Astrocyte (in vitro differentiated cells and primary cell): ENCODE measurements around the gene HTR7. TPM values are rescaled to one million over a fixed set of nuclear protein-coding genes. Genes with fewer than 3 reads are reported as not detected.
"Not testable (repeated sequence)": the region's sequence is repeated elsewhere in the genome, so short reads cannot be mapped to it uniquely, and the experiment has no call there.

Experiments used
- DNase-seq: peaks from one replicate; pipeline ENCODE4 v3.0.0-alpha.2; 2010; ENCODE audit warnings: low read depth
- FAIRE-seq: peaks from 2 replicates; lab custom pipeline; 2011; peaks lifted over from hg19 to GRCh38; lab: Jason Lieb, UNC
- H2AFZ ChIP-seq: 2 replicates; pipeline ENCODE4 v1.6.0; 2012; ENCODE audit warnings: low read depth, low read length, inconsistent platforms
- H3K27ac ChIP-seq: 2 replicates; pipeline ENCODE4 v1.5.1; 2011; ENCODE audit warnings: low read depth, low read length, inconsistent platforms
- H3K27me3 ChIP-seq: 2 replicates; pipeline ENCODE4 v1.6.0; 2011; ENCODE audit warnings: low read length, inconsistent platforms; ENCODE audit not compliant: insufficient read depth
- H3K36me3 ChIP-seq: 2 replicates; pipeline ENCODE4 v1.5.1; 2011; ENCODE audit warnings: low read length, inconsistent platforms; ENCODE audit not compliant: insufficient read depth
- H3K4me1 ChIP-seq: 2 replicates; pipeline ENCODE4 v1.5.1; 2011; ENCODE audit warnings: low read length, inconsistent platforms; ENCODE audit not compliant: insufficient read depth
- H3K4me2 ChIP-seq: 2 replicates; pipeline ENCODE4 v1.6.0; 2012; ENCODE audit warnings: low read length, inconsistent platforms
- H3K4me3 ChIP-seq: 2 replicates; pipeline ENCODE4 v1.5.1; 2011; ENCODE audit warnings: low read depth, mild to moderate bottlenecking, low read length, inconsistent platforms; ENCODE audit not compliant: insufficient read depth
- H3K79me2 ChIP-seq: 2 replicates; pipeline ENCODE4 v1.6.0; 2012; ENCODE audit warnings: mild to moderate bottlenecking, low read length, inconsistent platforms; ENCODE audit not compliant: insufficient read depth
- H3K9ac ChIP-seq: 2 replicates; pipeline ENCODE4 v1.6.0; 2012; ENCODE audit warnings: mild to moderate bottlenecking, low read length, inconsistent platforms
- H3K9me3 ChIP-seq: 2 replicates; pipeline ENCODE4 v1.5.1; 2012; ENCODE audit warnings: low read depth, mild to moderate bottlenecking, low read length, inconsistent platforms; ENCODE audit not compliant: insufficient read depth
- H4K20me1 ChIP-seq: 2 replicates; pipeline ENCODE4 v1.6.0; 2012; ENCODE audit warnings: low read length, inconsistent platforms; ENCODE audit not compliant: insufficient read depth
- H3K27ac Mint-ChIP-seq: one replicate; pipeline ENCODE4 v1.8.0; 2021; ENCODE audit warnings: mild to moderate bottlenecking, mixed read lengths; ENCODE audit not compliant: unreplicated experiment
- H3K27me3 Mint-ChIP-seq: one replicate; pipeline ENCODE4 v1.8.0; 2021; ENCODE audit warnings: low read depth, mixed read lengths; ENCODE audit not compliant: unreplicated experiment
- H3K36me3 Mint-ChIP-seq: one replicate; pipeline ENCODE4 v1.8.0; 2021; ENCODE audit warnings: low read depth, mixed read lengths; ENCODE audit not compliant: unreplicated experiment
- H3K4me1 Mint-ChIP-seq: one replicate; pipeline ENCODE4 v1.8.0; 2021; ENCODE audit warnings: low read depth, mixed read lengths; ENCODE audit not compliant: unreplicated experiment
- H3K4me3 Mint-ChIP-seq: one replicate; pipeline ENCODE4 v1.8.0; 2021; ENCODE audit warnings: mild to moderate bottlenecking, moderate library complexity, mixed read lengths; ENCODE audit not compliant: unreplicated experiment
- H3K9me3 Mint-ChIP-seq: one replicate; pipeline ENCODE4 v1.8.0; 2021; ENCODE audit warnings: mild to moderate bottlenecking, mixed read lengths; ENCODE audit not compliant: unreplicated experiment
- EZH2 ChIP-seq: IDR thresholded peaks from 2 replicates; pipeline ENCODE4 v1.6.1; 2012; ENCODE audit warnings: mild to moderate bottlenecking, low read length, inconsistent platforms; ENCODE audit not compliant: insufficient read depth
- total RNA-seq: library from RNA; stranded (reverse); gene quantifications from 2 replicates; pipeline ENCODE4 v1.2.1, GENCODE V29; 2021
- TF ChIP-seq, protein P1 (sequence below): IDR thresholded peaks from 2 replicates; pipeline ENCODE4 v1.5.1; 2011; ENCODE audit warnings: low read depth, mild to moderate bottlenecking, inconsistent platforms, low read length, moderate library complexity; ENCODE audit not compliant: insufficient read depth

The HTR7 gene
- total RNA-seq, 1 donor from 2014 or later: 0.89 TPM

- no peaks in the 10 kb centered on the region for H3K36me3 ChIP-seq
- Mint-ChIP-seq H3K36me3 (no peaks in the 10 kb centered on the region), H3K27me3 (no peaks in the 10 kb centered on the region), H3K4me1 (no peaks in the 10 kb centered on the region), H3K27ac (no peak overlapping the region), H3K9me3 (peaks cover 2% of the 10 kb centered on the region), H3K4me3 (no peak overlapping the region)
- FAIRE-seq: no peak
- no peak overlapping the region for H3K4me2 ChIP-seq
- H3K4me3 ChIP-seq: no peak overlapping the region
- no peaks in the 10 kb centered on the region for H3K9me3 ChIP-seq
- peak; percentile 83 for DNase-seq
- H4K20me1 ChIP-seq: peaks cover 3% of the 10 kb centered on the region
- no peaks in the 10 kb centered on the region for H3K4me1 ChIP-seq
- no peak overlapping the region for H2AFZ ChIP-seq
- H3K27ac ChIP-seq: no peak overlapping the region
- no peaks in the 10 kb centered on the region for H3K79me2 ChIP-seq
- no peaks in the 10 kb centered on the region for H3K27me3 ChIP-seq
- TF ChIP-seq EZH2: no peak
- TF ChIP-seq, protein P1, sequence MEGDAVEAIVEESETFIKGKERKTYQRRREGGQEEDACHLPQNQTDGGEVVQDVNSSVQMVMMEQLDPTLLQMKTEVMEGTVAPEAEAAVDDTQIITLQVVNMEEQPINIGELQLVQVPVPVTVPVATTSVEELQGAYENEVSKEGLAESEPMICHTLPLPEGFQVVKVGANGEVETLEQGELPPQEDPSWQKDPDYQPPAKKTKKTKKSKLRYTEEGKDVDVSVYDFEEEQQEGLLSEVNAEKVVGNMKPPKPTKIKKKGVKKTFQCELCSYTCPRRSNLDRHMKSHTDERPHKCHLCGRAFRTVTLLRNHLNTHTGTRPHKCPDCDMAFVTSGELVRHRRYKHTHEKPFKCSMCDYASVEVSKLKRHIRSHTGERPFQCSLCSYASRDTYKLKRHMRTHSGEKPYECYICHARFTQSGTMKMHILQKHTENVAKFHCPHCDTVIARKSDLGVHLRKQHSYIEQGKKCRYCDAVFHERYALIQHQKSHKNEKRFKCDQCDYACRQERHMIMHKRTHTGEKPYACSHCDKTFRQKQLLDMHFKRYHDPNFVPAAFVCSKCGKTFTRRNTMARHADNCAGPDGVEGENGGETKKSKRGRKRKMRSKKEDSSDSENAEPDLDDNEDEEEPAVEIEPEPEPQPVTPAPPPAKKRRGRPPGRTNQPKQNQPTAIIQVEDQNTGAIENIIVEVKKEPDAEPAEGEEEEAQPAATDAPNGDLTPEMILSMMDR: no peak
- no peak overlapping the region for H3K9ac ChIP-seq
Measured at GRCh38 chr10:90813594-90814365, 44.1 kb downstream of the HTR7 start.

- not testable (repeated sequence) for H3K9ac ChIP-seq, H2AFZ ChIP-seq, DNase-seq, H3K36me3 Mint-ChIP-seq, H3K27me3 ChIP-seq, H3K36me3 ChIP-seq, H3K4me3 ChIP-seq, H3K9me3 ChIP-seq, FAIRE-seq, H3K4me2 ChIP-seq, H3K4me3 Mint-ChIP-seq, H3K27ac Mint-ChIP-seq, H3K27ac ChIP-seq, H3K4me1 Mint-ChIP-seq, H3K27me3 Mint-ChIP-seq, H4K20me1 ChIP-seq, H3K4me1 ChIP-seq, H3K79me2 ChIP-seq
- H3K9me3 Mint-ChIP-seq: peaks cover 18% of the 10 kb centered on the region
Measured at GRCh38 chr10:90807106-90807505, 50.7 kb downstream of the HTR7 start.

DNA sequence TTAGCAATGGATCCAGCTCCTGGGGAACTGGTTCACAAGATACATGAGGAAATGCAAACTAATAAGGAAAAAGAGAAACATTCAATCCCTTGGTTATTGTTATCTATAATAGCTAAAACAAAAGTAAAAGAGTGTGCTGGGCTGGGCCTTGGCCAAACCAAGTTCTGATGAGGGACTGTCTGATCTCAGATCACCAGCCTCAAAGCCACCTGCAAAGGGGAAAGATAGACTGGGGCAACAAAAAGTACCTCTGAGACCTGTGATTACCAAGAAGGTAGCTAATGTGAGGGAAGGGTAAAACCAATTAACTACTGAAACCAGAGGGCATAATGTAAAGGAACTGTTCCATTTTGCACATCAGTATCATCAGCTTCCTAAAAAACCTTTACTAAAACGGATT, 51.2 kb downstream of the HTR7 start:
- Histone ChIP-seq H4K20me1 (peaks cover 2% of the 10 kb centered on the region), H3K27ac (no peak overlapping the region), H3K4me1 (no peaks in the 10 kb centered on the region), H3K9ac (no peak overlapping the region), H3K79me2 (no peaks in the 10 kb centered on the region), H3K36me3 (no peaks in the 10 kb centered on the region), H2AFZ (no peak overlapping the region), H3K4me2 (no peak overlapping the region), H3K9me3 (no peaks in the 10 kb centered on the region), H3K4me3 (no peak overlapping the region), H3K27me3 (no peaks in the 10 kb centered on the region)
- H3K27me3 Mint-ChIP-seq: peaks cover 1% of the 10 kb centered on the region
- peaks cover 2% of the 10 kb centered on the region for H3K36me3 Mint-ChIP-seq
- H3K4me3 Mint-ChIP-seq: no peak overlapping the region
- FAIRE-seq (no peak), DNase-seq (no peak)
- H3K9me3 Mint-ChIP-seq: peaks cover 18% of the 10 kb centered on the region
- H3K27ac Mint-ChIP-seq: no peak overlapping the region
- no peaks in the 10 kb centered on the region for H3K4me1 Mint-ChIP-seq
- no peak for TF ChIP-seq EZH2
- TF ChIP-seq, protein P1: no peak
